Osteocyte (in vitro differentiated cells): ENCODE results near the gene DCST2. TPM values are rescaled to one million over a fixed set of nuclear protein-coding genes. Genes with fewer than 3 reads are reported as not detected.
"Not testable (repeated sequence)": the region's sequence is repeated elsewhere in the genome, so short reads cannot be mapped to it uniquely, and the experiment has no call there.

Experiments used
- DNase-seq: peaks from one replicate; pipeline ENCODE4 v3.0.0; 2021; ENCODE audit warnings: mixed read lengths; ENCODE audit not compliant: unreplicated experiment; ENCODE audit errors: extremely low spot score
- H3K27ac Mint-ChIP-seq: one replicate; pipeline ENCODE4 v1.8.0; 2021; ENCODE audit warnings: mild to moderate bottlenecking, mixed read lengths; ENCODE audit not compliant: unreplicated experiment
- H3K27me3 Mint-ChIP-seq: one replicate; pipeline ENCODE4 v1.8.0; 2021; ENCODE audit warnings: mixed read lengths; ENCODE audit not compliant: unreplicated experiment
- H3K36me3 Mint-ChIP-seq: one replicate; pipeline ENCODE4 v1.8.0; 2021; ENCODE audit warnings: mixed read lengths; ENCODE audit not compliant: unreplicated experiment
- H3K4me1 Mint-ChIP-seq: one replicate; pipeline ENCODE4 v1.8.0; 2021; ENCODE audit warnings: mixed read lengths; ENCODE audit not compliant: unreplicated experiment
- H3K4me3 Mint-ChIP-seq: one replicate; pipeline ENCODE4 v1.8.0; 2021; ENCODE audit warnings: mild to moderate bottlenecking, moderate library complexity, mixed read lengths; ENCODE audit not compliant: unreplicated experiment
- H3K9me3 Mint-ChIP-seq: one replicate; pipeline ENCODE4 v1.8.0; 2021; ENCODE audit warnings: mixed read lengths; ENCODE audit not compliant: unreplicated experiment
- total RNA-seq: library from RNA; stranded (reverse); gene quantifications from 2 replicates; pipeline ENCODE4 v1.2.1, GENCODE V29; 2021
- TF ChIP-seq, protein P1 (sequence below): fragments of 200-600 bp; sonication (generic); IDR thresholded peaks from 2 replicates; pipeline ENCODE4 v1.5.0; 2021; ENCODE audit warnings: antibody characterized with exemption, mild to moderate bottlenecking, moderate library complexity

Gene DCST2
- total RNA-seq, 1 donor from 2014 or later, result 0.75 TPM

DNA sequence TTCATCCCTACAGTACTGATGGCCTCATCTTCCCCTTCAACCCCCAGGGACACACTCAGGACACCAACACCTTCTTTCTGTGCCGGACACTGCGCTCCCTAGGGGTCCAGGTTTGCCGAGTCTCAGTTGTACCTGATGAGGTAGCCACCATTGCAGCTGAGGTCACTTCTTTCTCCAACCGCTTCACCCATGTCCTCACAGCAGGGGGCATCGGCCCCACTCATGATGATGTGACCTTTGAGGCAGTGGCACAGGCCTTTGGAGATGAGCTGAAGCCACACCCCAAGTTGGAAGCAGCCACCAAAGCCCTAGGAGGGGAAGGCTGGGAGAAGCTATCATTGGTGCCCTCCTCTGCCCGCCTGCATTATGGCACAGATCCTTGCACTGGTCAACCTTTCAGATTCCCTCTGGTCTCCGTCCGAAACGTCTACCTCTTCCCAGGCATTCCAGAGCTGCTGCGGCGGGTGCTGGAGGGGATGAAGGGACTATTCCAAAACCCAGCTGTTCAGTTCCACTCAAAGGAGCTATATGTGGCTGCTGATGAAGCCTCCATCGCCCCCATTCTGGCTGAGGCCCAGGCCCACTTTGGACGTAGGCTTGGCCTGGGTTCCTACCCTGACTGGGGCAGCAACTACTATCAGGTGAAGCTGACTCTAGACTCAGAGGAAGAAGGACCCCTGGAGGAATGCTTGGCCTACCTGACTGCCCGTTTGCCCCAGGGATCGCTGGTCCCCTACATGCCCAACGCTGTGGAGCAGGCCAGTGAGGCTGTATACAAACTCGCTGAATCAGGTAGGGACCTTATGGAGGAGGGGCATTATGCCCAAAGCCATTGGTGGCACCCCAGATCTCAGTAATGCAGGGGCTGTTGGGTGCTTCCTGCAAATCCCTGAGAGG lies 45.3 kb downstream of the DCST2 start:
- peaks cover 11% of the 10 kb centered on the region for H3K4me1 Mint-ChIP-seq
- no peaks in the 10 kb centered on the region for H3K9me3 Mint-ChIP-seq
- H3K4me3 Mint-ChIP-seq, result no peak overlapping the region
- DNase-seq, result no peak
- peaks cover 4% of the 10 kb centered on the region for H3K36me3 Mint-ChIP-seq
- no peaks in the 10 kb centered on the region for H3K27me3 Mint-ChIP-seq
- TF ChIP-seq, protein P1, sequence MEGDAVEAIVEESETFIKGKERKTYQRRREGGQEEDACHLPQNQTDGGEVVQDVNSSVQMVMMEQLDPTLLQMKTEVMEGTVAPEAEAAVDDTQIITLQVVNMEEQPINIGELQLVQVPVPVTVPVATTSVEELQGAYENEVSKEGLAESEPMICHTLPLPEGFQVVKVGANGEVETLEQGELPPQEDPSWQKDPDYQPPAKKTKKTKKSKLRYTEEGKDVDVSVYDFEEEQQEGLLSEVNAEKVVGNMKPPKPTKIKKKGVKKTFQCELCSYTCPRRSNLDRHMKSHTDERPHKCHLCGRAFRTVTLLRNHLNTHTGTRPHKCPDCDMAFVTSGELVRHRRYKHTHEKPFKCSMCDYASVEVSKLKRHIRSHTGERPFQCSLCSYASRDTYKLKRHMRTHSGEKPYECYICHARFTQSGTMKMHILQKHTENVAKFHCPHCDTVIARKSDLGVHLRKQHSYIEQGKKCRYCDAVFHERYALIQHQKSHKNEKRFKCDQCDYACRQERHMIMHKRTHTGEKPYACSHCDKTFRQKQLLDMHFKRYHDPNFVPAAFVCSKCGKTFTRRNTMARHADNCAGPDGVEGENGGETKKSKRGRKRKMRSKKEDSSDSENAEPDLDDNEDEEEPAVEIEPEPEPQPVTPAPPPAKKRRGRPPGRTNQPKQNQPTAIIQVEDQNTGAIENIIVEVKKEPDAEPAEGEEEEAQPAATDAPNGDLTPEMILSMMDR, result no peak
- H3K27ac Mint-ChIP-seq, result no peak overlapping the region

DNA sequence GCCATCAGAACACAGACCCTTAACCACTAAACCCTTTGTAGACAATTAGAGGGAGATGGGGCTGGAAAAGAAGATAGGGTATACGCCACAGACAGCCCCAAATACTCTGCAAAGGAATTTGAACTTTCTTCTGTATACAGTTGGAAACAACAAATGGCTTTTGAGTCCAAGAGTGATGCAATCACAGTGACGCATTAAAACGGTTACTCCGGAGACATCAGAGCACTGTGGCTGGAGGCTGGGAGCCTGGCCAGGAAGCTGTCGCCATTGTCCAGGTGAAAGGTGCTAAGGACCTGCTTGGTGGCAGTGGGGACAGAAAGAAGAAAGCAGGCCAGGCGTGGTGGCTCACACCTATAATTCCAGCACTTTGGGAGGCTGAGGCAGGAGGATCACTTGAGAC lies 46.3 kb downstream of the DCST2 start:
- TF ChIP-seq, protein P1, result no peak
- Mint-ChIP-seq H3K4me1 (peaks cover 6% of the 10 kb centered on the region), H3K27ac (no peak overlapping the region), H3K27me3 (no peaks in the 10 kb centered on the region), H3K9me3 (no peaks in the 10 kb centered on the region), H3K36me3 (peaks cover 4% of the 10 kb centered on the region), H3K4me3 (no peak overlapping the region)
- no peak for DNase-seq

DNA sequence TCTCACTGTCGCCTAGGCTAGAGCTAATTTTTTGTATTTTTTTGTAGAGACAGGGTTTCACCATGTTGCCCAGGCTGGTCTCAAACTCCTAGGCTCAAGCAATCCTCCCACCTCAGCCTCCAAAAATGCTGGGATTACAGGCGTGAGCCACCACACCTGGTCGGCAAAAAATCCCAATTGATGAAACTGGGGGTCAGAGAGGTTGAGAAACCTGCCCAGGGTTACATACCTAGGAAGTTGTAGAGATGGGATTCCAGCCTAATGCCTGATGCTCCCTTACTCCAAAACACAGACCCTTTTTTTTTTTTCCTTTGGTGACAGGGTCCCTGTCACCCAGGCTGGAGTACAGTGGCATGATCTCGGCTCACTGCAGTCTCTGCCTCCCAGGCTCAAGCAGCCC lies 46.8 kb downstream of the DCST2 start:
- H3K27ac Mint-ChIP-seq, H3K36me3 Mint-ChIP-seq, H3K4me1 Mint-ChIP-seq, H3K9me3 Mint-ChIP-seq, DNase-seq, H3K27me3 Mint-ChIP-seq, H3K4me3 Mint-ChIP-seq: not testable (repeated sequence)

DNA sequence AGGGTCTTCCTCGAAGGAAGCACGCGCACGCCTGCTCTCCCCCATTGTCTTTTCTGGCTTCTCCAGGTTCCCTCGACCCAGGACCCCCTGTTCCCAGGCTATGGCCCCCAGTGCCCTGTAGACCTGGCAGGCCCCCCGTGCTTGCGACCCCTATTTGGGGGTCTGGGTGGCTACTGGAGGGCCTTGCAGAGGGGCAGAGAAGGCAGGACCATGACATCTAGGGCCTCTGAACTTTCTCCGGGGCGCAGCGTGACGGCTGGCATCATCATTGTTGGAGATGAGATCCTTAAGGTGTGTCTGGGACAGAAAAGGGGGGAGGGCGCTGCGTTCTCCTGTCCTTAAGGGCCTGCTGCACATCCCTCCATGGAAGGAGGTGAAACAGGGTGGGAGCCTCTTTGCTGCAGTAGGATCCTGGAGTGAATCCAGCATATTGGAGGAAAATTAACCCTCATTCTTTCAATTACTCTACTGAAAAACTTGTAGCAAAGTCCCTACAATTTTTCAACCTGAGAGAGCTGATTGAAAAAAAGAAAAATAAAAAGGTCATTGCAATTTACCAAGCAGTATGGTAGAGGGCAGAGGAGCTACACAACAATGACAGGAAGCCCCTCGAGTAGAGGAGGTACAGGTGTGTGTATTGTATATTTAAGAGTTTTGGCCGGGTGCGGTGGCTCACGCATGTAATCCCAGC lies 49.7 kb downstream of the DCST2 start:
- Mint-ChIP-seq H3K9me3 (no peaks in the 10 kb centered on the region), H3K4me1 (peaks cover 6% of the 10 kb centered on the region), H3K27me3 (no peaks in the 10 kb centered on the region), H3K4me3 (no peak overlapping the region), H3K36me3 (peaks cover 5% of the 10 kb centered on the region), H3K27ac (no peak overlapping the region)
- TF ChIP-seq, protein P1, result no peak
- no peak for DNase-seq

DNA sequence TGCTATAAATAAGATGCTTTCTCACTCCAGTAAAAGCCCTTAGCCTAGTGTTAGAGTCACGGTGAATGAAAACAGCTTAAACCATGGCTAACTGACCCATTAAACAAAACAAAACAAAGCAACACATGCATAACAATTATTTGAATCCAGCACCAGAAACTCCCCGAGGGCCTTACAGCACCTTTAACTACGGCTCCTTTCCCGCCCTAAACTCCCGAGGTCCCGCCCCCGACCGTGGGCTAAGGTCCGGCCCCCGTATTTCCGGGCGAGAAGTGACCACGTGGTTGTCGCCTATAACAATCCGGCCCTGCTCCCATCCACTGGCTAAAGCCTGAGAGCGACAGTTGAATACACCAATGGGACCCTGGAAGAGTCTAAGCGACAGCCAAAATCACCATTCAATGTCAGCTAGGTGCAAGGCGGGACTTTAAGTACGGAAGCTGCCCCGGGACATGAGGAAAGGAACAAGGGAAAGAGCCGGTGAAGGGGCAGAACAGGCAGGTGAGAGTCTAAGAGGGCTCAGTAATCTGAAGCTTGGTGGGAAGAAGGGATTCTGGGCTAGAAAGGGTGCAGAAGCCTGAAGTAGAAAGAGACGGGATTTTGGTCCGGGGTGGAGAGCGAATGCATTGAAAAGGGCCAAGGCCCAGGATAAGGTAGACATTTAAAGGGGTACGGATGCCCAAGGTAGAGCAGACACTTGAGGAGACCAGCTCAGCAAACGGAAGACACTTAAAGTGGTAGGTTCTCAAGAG lies 50.5 kb downstream of the DCST2 start, which contains the start of gene FLAD1:
FLAD1 (plus strand) TSS at position 448 of the 752 bp plus-strand sequence. CDS start 351 bp downstream, outside the sequence.
- TF ChIP-seq, protein P1, result no peak
- no peaks in the 10 kb centered on the region for H3K27me3 Mint-ChIP-seq
- peaks cover 6% of the 10 kb centered on the region for H3K4me1 Mint-ChIP-seq
- peak; percentile 97 for DNase-seq
- H3K36me3 Mint-ChIP-seq, result peaks cover 2% of the 10 kb centered on the region
- H3K4me3 Mint-ChIP-seq, result no peak within 1 kb of the TSS
- no peak within 1 kb of the TSS for H3K27ac Mint-ChIP-seq
- H3K9me3 Mint-ChIP-seq, result no peaks in the 10 kb centered on the region
